ENCODE measurements around the gene ARL13B.
"Not testable (repeated sequence)": the region's sequence is repeated elsewhere in the genome, so short reads cannot be mapped to it uniquely, and the experiment has no call there.

The ARL13B gene

DNA sequence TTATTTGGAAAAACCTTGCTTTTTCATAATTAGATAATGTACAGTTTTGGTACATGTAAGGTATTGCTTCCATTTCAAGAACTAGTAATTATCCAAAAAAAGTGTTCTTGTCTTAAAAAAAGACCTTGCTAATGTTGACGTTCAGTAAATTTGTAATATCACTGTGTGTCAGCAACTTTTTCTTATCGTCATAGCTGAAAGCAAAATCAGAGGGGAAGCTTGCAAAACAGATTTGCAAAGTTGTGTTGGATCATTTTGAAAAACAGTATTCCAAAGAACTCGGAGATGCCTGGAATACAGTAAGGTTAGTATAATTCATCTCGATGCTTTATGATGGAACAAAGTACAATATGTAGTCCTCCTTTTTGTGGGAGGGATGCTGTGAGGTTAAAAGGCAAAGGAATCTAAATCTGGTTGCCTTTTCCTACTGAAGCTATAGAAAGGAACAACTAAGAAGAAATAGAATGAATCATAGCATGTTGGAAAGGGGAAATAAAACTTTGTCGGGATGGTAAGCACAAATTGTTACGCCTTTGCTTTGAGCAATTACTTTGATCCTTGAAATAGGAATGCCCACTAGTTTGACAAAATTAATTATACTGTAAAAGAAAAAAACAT lies 84.4 kb downstream of the ARL13B start:
- DNase-seq, result no peak

DNA sequence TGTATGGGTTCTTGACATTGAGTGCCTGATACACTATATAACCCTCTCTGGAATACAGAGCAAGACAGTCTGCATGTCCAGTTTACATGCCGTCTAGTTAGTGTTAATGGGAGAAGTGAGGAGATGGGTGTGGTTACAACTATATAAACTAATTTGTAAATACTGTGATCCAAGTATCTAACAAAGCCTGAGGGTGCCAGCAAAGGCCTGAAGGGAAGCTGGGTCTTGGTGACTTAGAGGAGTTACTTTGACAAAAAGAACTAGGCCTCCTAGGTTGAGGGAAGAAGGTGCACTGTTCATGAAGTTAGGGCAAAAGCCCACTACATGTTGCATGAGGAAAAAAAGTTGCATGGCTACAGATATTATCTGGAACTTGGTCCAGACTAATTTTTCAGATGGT lies 85.2 kb downstream of the ARL13B start:
- no peak for DNase-seq

DNA sequence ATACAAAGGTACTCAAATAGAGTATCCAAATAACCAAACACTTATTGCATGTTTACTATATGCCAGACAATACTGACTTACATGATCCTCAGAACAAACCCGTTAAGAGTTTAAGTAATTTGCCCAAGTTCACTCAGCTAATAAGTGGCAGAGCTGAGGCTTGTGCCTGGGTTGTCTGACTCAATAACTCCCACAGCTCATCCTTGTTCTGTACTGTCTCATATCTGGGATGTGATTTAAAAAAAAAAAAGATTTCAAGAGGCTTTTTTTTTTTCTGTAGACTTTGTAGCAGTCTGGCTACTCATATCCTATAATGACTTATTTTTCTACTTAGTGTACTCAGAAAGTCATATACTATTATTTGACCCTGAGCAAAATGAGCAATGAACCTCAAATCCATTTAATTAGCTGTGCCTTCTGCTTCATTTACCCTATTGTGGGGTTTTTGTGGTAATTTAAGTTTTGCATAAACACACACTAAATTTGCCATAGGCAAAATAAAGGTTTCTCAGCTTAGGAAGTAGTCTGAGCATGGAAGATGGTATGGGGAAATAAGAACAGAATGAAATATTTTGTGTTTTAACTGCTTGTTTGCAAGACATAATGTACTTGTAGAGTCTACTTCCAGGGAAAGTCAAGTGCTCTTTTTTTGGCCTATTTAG lies 86.0 kb downstream of the ARL13B start:
- DNase-seq, result no peak

DNA sequence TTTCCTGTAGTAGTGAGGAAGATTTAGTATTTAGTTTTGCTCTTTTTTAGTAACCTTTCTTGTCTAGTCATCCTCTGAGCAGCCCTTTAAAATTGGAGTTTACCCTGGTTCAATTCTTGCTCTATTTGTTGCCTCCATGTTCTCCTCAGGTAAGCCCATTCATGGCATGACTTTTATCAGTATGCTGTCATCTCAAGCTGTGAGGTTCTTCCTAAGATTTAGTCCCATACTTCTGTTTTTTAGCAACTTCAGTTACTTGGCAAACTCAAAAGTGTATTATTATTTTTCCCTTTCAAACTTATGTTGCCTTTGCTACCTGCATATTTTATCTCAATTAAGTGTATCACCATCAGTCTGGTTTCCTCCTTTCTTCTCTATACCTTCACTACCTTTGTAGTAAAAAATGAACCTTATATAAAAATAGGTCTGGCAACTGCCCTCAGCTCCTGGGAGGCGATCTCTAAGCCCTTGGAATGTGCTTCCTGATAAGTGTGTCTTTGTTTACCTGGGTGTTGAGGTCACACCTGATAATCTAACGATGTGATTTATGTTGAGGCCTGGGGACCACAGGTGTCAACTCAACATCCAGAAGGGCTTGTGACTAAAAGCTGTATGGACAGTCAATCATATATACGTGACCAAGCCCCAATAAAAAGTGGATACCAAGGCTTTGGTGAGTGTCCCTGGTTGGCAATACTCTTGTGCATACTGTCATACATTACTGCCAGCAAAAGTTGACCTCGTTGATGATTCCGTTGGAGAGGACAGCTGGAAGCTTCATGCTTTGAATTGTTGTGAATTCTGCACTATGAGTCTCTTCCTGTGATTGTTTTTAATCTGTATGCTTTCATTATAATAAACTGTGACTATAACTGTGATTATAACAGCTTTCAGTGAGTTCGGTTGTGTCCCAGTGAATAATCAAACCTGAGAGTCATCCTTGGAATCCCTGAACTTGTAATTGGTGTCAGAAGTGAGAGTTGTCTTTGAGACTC lies 86.8 kb downstream of the ARL13B start:
- no peak for DNase-seq

DNA sequence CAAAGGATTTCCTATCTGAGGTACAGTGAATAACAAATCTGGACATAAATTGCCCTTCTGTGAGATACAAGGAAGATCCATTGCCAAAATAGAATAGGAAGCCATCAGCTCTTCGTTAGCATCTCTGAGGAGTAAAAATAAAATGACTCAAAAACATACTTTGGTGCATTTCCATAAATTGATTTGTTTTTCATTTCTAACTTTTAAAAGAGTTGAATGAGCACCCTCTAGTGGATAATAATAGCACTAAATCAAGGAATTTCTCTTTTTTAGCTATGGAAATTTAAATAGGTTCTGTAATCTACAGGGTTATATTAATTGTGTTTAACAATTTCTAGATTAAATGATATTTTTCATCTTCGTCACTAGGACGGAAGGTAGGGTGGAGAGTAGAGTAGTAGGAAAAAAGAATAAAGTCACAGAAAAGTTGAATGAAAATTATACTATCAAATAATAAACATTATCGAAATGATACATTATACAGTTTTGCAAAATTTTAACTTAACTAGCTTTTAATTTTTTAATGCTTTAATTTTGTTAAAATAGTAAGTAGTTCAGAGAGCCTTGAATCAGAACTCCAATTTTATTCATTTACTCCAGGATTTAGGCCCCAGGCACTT lies 89.3 kb downstream of the ARL13B start:
- no peak for DNase-seq

DNA sequence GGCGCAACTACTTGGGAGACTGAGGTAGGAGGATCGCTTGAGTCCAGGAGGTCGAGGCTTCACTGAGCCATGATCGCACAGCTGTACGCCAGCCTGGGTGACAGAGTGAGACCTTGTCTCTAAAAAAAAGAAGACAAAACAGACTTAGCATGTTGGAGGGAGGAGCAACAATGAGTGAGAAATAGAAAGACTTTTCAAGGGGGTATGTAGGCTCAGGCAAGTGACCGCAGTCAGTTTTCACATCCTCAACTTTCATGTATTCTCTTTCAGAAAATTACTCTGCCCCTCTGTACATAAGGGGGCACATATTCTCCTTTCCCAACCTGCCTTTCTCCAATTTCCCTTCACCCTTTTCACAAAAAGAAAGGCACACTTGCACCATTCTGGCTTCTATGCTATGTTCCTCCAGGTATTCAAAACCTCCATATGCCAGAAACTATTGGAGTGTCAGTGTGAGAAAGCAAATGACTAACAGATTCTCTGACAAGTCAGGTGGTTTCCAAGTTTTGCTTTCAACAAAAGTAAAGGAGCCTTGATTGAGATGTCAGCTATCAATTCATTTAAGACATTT lies 90.5 kb downstream of the ARL13B start:
- DNase-seq, result no peak

DNA sequence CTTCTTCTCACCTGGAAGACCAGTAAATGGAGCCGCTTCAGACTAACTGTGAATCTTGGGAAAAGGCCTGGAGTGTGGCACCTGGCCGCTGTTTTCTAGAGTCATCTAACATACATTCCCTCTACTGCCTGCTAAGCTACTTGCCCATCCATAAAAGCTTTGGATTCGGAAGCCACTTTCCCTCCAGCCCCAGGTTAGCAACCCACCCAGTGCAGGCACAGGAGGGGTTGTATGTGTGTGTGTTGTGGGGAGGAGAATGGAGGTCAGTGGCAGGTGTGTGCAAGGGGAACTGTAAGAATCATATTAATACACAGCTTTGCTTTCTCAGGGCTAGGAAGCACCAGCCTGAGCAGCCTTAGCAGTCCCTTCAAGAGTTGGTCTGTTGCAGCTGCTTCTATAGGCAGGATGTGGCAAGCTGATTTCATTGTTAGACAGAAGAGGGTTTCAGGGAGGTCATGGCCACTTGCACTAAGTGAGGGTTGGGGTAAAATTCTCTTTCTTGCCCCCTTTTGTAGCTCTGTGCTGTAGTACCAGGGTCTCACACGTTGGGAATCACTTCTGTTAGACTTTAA lies 91.8 kb downstream of the ARL13B start:
- no peak for DNase-seq

DNA sequence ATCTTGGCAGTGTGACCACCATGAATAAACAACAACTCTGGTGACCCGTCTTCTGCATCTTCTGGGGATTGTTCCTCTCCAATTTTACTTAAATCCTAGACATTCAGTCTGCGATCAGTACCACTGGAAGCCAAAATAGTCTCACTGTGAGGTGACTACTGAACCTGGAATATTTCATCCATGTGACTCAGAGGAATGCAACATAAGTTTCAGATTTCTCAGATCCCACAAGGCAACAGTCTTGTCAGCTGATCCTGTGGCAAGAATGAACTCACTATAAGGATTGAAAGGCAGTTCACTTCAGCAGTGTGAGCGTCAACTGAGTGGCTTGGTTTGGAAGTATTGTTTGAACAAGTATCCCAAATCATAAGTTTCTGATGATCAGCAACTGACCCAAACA lies 96.1 kb downstream of the ARL13B start:
- no peak for DNase-seq

DNA sequence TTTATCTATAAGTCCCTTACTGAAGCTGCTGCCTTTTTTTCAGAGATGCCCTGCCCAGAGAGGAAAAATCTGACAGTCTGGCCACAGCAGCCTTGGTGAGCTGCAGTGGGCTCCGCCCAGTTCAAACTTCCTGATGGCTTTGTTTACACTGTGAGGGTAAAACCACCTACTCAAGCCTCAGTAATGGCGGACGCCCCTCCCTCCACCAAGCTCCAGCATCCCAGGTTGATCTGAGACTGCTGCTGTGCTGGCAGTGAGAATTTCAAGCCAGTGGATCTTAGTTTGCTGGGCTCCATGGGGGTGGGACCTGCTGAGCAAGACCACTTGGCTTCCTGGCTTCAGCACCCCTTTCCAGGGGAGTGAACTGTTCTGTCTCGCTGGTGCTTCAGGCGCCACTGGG lies 100.6 kb downstream of the ARL13B start:
- not testable (repeated sequence) for DNase-seq

DNA sequence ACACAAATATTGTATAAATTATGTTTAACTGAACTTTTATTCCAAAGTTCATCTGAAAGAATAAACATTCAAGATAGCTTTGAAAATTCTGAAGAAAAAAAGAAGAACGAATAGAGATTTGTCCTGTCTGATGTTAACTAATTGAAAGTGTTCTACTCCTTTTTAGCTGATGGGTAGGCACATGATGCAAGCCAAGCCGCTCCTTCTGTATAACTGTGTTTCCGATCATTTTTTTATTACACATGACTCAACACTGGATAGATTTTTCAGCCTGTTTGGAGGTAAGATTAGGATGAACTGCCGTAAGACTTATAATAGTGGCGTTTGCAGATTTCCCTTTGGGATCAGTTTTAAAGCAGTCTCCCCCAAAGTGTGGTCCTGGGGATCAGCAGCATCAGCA lies 101.9 kb downstream of the ARL13B start:
- no peak for DNase-seq

DNA sequence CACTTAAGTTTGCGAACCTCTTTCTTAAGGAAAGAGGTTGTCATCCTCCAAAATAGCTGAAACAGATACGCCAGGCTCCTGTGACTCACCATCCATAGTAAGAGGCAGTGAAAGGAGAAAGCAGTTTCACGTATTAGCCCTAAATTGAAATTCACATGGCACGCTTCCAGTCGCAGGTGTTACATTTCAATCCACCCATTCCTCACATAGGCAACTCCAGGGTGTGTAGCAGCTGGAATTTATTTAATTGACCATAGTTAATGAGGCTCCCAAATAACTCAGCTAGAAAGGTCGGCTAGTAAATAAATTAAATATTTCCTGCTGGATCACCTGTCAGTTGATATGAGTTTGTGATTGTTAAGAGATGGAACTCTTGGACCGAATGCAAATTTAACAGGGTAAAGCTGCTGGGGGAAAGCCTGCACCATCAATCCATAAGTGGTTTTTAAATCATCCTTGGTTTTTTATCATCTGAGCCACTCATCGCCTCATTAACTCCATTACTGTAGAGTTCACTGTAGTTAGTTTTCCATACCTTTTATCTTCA lies 102.5 kb downstream of the ARL13B start:
- no peak for DNase-seq

DNA sequence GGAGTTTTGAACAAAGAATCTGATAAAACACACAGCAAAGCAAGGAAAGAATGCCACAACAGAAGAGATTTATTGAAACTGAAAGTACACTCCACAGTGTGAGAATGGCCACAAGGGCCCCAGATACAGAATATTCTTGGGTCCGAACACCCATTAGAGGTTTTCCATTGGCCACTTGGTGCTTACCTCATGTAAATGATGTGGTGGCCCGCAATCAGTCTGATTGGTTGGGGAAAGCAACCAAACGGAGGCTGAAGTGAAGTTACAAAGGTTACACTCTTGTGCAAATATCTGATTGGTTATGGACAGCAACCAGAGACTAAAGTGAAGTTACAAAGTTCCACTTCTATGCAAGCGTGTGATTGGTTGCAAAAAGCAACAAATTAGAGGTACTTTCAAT lies 103.3 kb downstream of the ARL13B start:
- DNase-seq, result no peak

DNA sequence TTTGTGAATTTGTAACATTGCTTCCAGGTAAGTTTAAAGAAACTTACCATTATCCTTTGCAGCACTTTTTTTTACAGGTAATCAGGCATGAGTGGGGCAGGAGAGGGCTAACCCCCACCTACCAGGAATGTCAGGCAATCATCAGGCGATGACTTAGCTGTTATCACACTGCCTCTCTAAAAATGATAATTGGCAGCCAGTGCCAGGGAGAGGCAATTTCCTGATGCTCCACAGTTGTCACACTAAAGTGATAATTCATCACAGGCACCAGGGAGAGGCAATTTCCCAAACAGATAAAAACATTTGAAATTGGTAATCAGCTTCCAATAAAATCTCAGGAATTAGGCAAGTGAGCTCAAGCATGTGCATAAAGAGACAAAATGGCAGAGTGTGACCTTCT lies 109.2 kb downstream of the ARL13B start:
- DNase-seq, result no peak

DNA sequence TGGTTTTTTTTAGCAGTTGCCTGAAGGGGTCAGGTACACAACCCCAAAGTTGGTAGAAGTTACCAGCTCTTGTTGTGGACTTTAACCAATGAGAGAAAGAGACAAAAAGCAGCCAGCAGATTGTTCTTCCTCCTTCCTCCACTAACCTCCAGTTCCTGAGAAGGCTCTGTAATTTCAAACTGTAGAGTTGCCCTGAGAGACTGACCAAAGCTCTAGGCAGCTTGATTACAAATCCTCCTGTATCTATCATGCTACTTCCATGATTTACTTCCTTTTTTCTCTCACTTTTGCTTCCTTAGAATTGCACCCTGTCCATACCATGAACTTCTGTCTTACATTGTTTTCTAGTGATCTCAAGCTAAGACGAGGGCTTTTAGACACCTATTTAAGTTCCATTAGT lies 112.1 kb downstream of the ARL13B start:
- DNase-seq, result no peak

DNA sequence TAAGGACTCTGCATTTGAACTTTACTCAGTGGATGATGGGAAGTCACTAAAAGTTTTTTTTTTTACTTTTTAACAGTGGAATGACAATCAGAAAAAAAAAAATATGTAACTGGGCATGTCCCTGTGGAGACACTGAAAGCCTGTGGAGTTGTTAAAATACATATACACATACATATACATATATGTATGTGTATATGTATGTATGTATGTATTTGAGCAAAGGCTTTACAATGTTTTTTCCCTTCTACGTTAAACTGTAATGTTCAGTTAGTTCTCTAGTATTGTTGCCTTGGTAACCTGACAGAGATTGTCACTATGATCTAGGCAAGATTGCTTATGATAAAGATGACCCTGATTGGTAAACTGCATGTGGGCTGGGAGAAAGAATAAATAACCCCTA lies 113.2 kb downstream of the ARL13B start:
- no peak for DNase-seq

DNA sequence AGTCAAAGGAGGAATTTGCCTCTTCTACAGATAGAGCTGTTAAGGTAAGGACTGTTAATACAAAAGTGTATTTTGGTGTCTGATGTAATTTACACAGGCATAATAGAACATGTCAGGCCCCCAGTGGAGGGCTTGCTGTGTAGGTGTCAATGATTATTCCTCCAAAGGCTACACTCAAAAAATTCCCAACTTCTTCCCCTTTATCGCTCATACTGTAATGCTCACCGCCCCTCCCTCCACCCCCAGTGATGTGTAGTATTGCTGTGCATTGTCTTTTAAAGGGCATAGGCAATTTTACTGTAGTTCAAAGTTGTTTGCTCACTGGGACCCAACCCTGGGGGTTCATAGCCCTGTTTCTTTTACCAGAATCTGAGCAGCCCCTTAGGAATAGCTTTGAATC lies 115.2 kb downstream of the ARL13B start:
- DNase-seq, result no peak

DNA sequence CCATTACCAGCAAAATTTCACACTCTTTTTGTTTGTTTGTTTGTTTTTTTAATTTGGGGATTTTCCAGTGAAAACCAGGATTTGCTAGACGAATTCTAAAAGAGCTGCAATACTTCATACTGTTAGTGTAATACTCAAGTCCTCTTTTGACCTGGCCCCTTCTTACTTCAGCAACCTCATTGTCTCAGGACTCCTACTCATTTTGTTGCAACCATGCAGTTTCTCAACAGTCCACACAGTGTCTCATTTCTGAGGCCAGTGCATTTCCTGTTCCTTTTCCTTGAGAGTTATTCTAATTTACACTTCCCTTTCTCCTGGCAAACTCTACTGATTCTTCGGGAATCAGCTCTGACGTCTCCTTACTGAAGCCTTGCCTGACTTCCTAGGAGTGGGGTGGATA lies 118.5 kb downstream of the ARL13B start:
- no peak for DNase-seq

DNA sequence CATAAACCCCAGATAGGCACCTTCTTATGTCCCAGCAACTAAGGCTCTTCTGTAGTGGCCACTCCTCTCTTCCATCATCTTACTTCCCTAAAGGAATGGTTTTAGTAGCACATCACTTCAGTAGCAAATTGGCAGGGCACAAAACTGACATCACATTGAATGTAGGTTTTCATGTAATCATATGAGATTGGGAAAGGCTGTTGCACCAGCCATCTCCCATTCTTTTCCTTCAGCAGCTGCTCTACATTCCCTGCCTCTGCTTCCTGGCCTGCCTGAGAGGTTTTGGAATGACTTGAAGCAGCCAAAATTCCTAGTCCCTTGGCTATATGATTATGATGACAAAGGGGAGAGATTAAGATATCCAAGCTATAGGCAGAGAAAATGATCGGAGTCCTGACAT lies 119.4 kb downstream of the ARL13B start:
- DNase-seq, result no peak

DNA sequence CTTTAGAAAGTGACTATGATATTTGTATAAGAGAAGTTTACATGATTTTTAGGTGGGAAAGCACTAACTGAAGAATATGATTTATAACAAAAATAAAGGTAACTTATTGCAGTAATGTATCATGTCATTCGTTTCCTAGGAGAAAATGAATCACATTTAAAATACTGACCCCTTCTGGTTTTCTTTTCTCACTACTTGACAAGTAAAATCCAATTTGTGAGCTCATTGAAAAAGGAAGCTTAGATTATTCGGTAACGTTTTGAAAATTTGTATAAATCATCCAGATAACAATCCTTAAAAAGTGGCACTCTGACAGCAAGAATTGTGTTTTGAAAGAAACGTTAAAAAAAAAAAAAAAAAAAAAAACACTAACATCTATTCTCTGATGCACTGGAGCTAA lies 121.9 kb downstream of the ARL13B start:
- DNase-seq, result no peak

All from NCI-H1436 treated with DMSO at 0.1 percent for 48 hours (cell line).